GM21737 (cell line): ENCODE measurements around the gene APBB1.

Experiments used
- ATAC-seq: cut with Tn5 transposase; IDR thresholded peaks from one replicate; pipeline ENCODE4 v1.9.1; 2021; ENCODE audit warnings: mild to moderate bottlenecking, moderate library complexity; ENCODE audit not compliant: unreplicated experiment

Gene APBB1

GRCh38 chr11:6417907-6418556, 862 bp downstream of the APBB1 start:
- ATAC-seq = no peak

GRCh38 chr11:6415797-6416196, 3.1 kb downstream of the APBB1 start:
- no peak for ATAC-seq

DNA sequence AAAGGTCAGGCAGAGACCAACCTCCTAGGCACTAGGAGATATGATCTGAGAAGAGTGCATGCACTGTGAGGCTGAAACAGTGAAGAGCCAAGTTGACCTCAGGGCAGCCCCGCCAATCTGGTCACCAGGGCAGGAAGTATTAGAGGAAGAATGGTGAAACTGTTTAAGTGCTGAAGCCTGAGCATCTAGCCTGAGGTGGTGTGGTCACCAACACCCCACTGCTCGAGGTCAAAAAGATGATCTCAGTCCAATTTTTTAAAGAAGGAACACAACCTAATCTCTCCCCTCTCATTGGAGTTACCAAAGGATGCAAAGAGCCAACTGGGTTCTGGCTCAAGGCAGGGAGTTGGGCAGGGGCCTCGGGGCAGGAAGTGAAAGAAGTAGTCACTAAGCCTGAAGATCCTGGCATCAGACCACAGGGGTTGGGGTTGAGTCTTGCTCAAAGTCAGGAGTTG, 4.0 kb downstream of the APBB1 start:
- ATAC-seq = no peak

- ATAC-seq = no peak
Observed at GRCh38 chr11:6413791-6414201, 5.1 kb downstream of the APBB1 start.

- ATAC-seq = no peak
Observed at GRCh38 chr11:6411594-6412031, 7.3 kb downstream of the APBB1 start.

GRCh38 chr11:6410695-6411430, 8.0 kb downstream of the APBB1 start:
- no peak for ATAC-seq

- ATAC-seq = no peak
Observed at GRCh38 chr11:6406370-6406769, 12.5 kb downstream of the APBB1 start.

DNA sequence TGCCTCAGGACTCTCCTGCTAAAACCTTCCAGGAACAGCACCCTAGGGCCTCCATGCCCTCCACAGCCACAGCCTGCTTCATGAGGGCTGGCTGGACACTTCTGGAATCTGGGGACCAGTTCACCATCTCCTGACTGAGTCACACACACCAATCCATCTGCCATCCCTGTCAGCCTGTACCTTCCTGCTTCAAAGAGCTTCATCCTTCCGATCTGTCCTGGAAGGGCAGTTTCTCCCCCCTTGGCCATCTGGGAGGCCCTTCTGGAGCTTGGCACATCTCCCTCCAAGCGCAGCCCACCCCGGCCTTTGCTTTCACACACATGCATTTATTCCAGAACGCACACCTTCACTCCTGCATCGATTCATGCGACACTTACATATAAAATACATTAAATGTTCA, 13.0 kb downstream of the APBB1 start:
- ATAC-seq = no peak

- no peak for ATAC-seq
Observed at GRCh38 chr11:6405052-6405667, 13.7 kb downstream of the APBB1 start.

DNA sequence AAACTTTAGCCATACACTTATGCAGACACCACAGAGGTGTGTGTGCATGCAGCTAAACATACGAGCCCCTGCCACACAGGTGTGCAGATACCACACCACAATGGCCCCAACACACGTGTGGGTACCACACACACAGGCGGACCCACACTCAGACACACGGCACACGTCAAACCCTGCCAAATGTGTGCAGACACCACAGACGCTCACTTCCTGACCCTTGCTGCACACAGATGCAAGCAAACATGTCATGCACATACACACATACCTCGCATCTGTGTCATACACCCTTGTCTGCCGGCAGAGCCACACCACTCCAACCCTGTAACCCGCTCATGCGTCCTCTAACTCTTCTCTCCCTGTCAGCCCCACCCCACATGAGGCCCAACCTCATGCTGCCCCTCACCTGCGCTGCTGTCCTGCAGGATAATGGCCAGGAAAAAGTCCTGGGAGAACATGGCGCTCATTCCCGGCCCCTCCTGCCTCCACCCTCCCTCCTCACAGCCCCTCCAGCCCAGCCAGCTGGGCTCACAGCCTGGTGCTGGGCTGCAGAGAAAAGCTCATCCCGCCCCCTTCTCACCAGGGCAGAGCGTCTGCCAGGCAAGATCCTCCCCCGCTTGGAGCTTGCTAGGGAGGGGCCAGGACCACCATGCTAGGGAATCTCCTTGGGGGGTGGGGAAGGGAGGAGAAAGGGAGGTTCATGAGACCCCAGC, 14.4 kb downstream of the APBB1 start:
- no peak for ATAC-seq

- no peak for ATAC-seq
Observed at GRCh38 chr11:6403539-6403938, 15.4 kb downstream of the APBB1 start.

- peak; percentile 92 for ATAC-seq
Observed at GRCh38 chr11:6402561-6402981, 16.3 kb downstream of the APBB1 start.

- peak; percentile 28 for ATAC-seq
Observed at GRCh38 chr11:6402061-6402470, 16.8 kb downstream of the APBB1 start.

GRCh38 chr11:6401464-6401863, 17.4 kb downstream of the APBB1 start:
- ATAC-seq = no peak

GRCh38 chr11:6400431-6401345, 18.2 kb downstream of the APBB1 start:
- no peak for ATAC-seq

DNA sequence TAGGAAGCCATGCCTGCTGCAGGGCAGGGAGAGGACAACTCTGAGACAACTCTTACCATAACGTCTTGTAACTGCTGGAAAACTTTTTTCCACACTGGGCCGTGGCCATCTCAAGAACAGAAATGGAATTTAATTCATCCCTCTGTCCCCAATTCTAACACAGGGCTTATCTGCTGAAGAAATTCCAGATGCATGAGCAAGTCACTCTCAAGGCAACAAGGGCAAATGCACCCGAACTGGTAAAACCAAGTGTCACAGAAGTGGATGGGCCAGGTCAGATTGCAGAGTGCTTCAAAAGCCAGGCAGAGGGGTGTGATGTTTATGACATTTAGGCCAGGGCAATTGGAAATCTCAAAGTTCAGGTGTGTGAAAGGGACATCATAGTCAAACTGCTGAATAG, 21.3 kb downstream of the APBB1 start:
- ATAC-seq = no peak

GRCh38 chr11:6397156-6397555, 21.7 kb downstream of the APBB1 start:
- no peak for ATAC-seq

GRCh38 chr11:6395470-6396060, 23.3 kb downstream of the APBB1 start:
- no peak for ATAC-seq

DNA sequence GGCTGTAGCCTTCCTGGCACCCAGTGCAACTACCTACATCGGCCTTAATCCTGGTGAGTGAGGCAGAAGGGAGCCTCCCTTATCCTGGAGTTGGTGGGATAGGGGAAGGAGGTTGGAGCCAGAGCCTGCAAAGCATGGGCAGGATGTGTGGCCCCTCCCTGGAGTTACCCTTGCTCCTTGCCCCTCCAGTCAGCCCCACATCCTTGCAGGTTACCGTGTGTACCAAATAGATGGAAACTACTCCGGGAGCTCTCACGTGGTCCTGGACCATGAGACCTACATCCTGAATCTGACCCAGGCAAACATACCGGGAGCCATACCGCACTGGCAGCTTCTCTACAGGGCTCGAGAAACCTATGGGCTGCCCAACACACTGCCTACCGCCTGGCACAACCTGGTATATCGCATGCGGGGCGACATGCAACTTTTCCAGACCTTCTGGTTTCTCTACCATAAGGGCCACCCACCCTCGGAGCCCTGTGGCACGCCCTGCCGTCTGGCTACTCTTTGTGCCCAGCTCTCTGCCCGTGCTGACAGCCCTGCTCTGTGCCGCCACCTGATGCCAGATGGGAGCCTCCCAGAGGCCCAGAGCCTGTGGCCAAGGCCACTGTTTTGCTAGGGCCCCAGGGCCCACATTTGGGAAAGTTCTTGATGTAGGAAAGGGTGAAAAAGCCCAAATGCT, 24.8 kb downstream of the APBB1 start:
- ATAC-seq = no peak
